ENCODE measurements around the gene FFAR1.

FFAR1 gene

DNA sequence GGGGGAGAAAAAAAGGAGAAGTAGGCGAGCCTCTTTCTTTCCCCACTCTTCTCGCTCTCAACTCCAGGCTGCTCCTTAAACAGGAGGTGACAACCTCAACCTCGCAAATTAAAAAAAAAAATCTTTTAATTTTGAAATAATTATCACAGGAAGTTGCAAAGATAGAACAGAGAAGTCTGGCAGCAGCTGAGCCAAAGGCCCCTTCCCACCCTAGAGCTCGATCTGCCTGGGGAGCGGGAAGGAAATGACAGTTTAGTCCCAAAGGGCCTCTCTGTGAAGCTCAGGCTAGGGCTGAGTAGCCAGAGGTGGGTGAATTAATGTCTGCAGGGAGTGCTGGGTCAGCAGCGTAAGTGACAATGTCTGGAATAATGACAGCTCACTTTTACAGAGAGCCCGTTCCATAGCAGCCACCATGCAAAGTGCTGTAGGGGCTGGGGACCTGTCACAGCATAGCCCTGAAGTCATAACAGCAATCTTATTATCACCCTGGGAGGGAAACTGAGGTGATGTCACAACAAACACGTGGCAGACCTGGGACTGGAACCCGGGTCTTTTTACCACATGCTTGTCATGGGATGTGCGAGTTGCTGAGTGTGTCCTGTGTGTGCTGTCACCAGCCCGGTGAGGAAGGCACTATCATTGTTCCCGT is 27.5 kb upstream of the FFAR1 start:
- TF ChIP-seq, protein P1, sequence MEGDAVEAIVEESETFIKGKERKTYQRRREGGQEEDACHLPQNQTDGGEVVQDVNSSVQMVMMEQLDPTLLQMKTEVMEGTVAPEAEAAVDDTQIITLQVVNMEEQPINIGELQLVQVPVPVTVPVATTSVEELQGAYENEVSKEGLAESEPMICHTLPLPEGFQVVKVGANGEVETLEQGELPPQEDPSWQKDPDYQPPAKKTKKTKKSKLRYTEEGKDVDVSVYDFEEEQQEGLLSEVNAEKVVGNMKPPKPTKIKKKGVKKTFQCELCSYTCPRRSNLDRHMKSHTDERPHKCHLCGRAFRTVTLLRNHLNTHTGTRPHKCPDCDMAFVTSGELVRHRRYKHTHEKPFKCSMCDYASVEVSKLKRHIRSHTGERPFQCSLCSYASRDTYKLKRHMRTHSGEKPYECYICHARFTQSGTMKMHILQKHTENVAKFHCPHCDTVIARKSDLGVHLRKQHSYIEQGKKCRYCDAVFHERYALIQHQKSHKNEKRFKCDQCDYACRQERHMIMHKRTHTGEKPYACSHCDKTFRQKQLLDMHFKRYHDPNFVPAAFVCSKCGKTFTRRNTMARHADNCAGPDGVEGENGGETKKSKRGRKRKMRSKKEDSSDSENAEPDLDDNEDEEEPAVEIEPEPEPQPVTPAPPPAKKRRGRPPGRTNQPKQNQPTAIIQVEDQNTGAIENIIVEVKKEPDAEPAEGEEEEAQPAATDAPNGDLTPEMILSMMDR (IDR thresholded peaks at IDR 0.05; ENCODE audit: low read depth, low read length), result no peak
- no peak for DNase-seq (ENCODE audit: low read depth in 2 of 2)
- H3K4me3 ChIP-seq (replicated peaks in 1 of 2; ENCODE audit: low read depth in 2 of 2, low read length in 2 of 2), result no peak overlapping the region

DNA sequence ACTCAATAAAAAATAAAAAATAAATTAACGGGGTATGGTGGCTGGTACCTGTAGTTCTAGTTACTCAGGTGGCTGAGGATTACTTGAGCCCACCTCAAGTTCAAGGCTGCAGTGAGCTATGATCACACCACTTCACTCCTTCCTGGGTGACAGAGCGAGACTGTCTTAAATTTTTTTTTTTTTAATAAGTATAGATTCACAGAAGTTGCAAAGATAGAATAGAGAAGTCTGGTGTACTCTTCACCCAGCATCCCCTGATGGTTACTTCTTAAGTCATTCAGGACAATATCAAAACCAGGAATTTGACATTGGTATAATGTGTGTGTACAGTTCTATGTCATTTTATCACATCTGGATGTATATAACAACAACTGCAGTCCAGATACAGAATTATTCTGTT is 26.4 kb upstream of the FFAR1 start:
- no peak for DNase-seq (ENCODE audit: low read depth in 2 of 2)
- TF ChIP-seq, protein P1 (IDR thresholded peaks at IDR 0.05; ENCODE audit: low read depth, low read length), result no peak
- no peak overlapping the region for H3K4me3 ChIP-seq (replicated peaks in 1 of 2; ENCODE audit: low read depth in 2 of 2, low read length in 2 of 2)

DNA sequence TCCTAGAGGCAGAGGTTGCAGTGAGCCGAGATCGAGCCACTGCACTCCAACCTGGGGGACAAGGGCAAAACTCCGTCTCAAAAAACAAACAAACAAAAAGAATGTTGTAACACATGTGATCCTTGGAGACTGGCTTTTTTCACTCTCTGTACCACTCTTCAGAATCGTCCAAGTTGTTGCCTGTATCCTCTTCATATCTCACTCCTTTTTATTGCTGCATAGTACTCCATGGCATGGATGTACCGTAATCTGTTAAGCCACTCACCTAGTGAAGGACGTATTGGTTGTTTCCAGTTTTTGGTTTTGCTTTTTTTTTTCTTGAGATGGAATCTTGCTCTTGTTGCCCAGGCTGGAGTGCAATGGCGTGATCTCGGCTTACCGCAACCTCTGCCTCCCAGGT is 25.7 kb upstream of the FFAR1 start:
- DNase-seq (ENCODE audit: low read depth in 2 of 2), result no peak
- TF ChIP-seq, protein P1 (IDR thresholded peaks at IDR 0.05; ENCODE audit: low read depth, low read length), result no peak
- no peak overlapping the region for H3K4me3 ChIP-seq (replicated peaks in 1 of 2; ENCODE audit: low read depth in 2 of 2, low read length in 2 of 2)

DNA sequence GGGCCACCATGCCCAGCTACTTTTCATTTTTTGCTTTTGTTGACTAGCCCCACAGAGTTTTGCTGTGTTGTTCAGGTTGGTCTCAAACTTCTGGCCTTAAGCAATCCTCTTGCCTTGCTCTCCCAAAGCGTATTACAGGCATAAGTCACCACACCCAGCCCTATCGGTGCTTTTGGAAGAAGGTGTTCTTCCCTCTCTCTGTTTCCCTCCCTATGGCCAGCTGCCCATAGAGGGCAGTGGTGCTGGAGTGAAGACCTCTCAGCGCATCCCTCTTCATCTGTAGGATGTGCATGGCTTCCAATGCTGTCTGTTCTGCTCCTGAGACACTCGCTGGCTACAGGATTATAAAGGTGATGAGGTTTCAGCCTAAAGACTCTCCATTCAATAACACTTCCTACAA is 20.1 kb upstream of the FFAR1 start:
- TF ChIP-seq, protein P1 (IDR thresholded peaks at IDR 0.05; ENCODE audit: low read depth, low read length), result no peak
- no peak for DNase-seq (ENCODE audit: low read depth in 2 of 2)
- H3K4me3 ChIP-seq (replicated peaks in 1 of 2; ENCODE audit: low read depth in 2 of 2, low read length in 2 of 2), result no peak overlapping the region

DNA sequence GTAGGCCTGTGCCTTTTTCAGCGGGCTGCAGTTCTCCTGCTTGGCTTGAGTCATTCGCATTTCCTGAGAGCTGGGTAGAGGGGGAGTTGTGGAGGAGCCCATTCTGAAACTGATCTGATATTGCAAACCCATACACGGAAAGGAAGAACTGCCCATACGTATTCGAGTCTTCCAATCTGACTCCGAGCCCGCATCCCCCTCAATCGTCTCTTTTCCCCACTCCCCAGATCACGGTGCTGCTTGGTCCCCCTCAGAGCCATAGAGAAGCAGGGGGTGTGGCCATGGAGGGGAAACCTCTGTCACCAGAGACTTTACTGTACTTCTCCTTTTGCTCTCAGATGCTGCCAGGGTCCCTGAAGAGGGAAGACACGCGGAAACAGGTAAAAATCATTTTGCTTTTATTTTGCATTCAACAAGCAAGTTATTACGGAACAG is 18.8 kb upstream of the FFAR1 start, which contains the start of gene CD22:
Gene CD22, plus strand, starts transcription at position 337 of the 435 bp plus-strand sequence. CDS start 2,854 bp downstream, outside the sequence.
- DNase-seq (ENCODE audit: low read depth in 2 of 2), result no peak
- no peak within 1 kb of the TSS for H3K4me3 ChIP-seq (replicated peaks in 1 of 2; ENCODE audit: low read depth in 2 of 2, low read length in 2 of 2)

DNA sequence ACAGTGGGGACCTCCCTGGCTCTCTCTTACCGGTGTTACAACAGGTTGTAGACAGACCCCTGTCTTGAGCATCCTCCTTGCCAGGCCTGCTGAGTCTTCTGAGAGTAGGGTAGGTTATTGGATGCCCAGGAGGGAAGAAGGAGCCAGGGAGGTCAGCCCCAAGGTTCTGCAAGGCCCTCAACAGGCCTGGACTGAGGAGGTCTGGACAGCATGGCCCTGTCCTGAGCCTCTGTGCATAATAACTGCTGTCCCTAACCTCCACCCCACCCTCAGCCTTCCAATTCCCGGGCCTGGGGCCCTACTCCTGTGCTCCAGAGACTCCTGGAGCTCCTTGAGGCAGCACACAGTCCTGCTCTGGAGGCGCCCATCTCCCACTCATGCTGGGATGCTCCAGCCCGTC is 18.4 kb upstream of the FFAR1 start:
- no peak overlapping the region for H3K4me3 ChIP-seq (replicated peaks in 1 of 2; ENCODE audit: low read depth in 2 of 2, low read length in 2 of 2)
- TF ChIP-seq, protein P1 (IDR thresholded peaks at IDR 0.05; ENCODE audit: low read depth, low read length), result no peak
- no peak for DNase-seq (ENCODE audit: low read depth in 2 of 2)

More for the DNA sequence above, 18.8 kb upstream of the FFAR1 start, which contains the start of gene CD22:
- TF ChIP-seq, protein P1 (IDR thresholded peaks at IDR 0.05; ENCODE audit: low read depth, low read length), result no peak

DNA sequence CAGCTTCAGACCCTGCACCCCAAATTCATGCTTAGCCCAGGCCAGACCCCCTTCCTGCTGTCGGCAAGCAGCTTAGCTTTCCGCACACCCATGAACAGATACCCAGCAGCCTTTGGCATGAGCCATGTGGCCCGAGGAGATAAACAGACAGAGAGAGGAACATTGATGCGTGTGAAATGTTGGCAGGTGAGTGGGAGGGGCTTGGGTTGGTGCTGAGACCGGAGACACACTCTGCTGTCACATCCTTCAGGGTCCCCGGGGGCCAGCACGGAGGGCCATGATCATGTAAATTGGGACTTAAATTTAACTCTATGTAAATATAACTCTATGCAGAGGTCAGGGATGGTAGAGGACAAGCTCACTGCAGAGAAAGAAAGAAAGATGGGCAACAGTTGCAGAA is 17.2 kb upstream of the FFAR1 start:
- TF ChIP-seq, protein P1 (IDR thresholded peaks at IDR 0.05; ENCODE audit: low read depth, low read length), result no peak
- no peak overlapping the region for H3K4me3 ChIP-seq (replicated peaks in 1 of 2; ENCODE audit: low read depth in 2 of 2, low read length in 2 of 2)
- DNase-seq (ENCODE audit: low read depth in 2 of 2), result no peak
